Frontal cortex (tissue), 4 donors: ENCODE measurements around the gene PAPPA. TPM values are rescaled to one million over a fixed set of nuclear protein-coding genes. Genes with fewer than 3 reads are reported as not detected.

ENCODE experiments used
- DNase-seq, 2 donors: peaks; one replicate each; pipeline ENCODE4 v3.0.0; 2012; ENCODE audit warnings: low spot score in 2 of 2
- FAIRE-seq: peaks from 2 replicates; lab custom pipeline; 2012; peaks lifted over from hg19 to GRCh38; lab: Jason Lieb, UNC
- total RNA-seq: library from RNA; depleted of rRNA; stranded (reverse); fragments of >200 nt; gene quantifications from one replicate; pipeline ENCODE4 v1.2.3, GENCODE V29; 2014
- donor health status: control.
- donor health status: control.
- donor health status: control.

The PAPPA gene
- under 0.01 TPM for total RNA-seq

DNA sequence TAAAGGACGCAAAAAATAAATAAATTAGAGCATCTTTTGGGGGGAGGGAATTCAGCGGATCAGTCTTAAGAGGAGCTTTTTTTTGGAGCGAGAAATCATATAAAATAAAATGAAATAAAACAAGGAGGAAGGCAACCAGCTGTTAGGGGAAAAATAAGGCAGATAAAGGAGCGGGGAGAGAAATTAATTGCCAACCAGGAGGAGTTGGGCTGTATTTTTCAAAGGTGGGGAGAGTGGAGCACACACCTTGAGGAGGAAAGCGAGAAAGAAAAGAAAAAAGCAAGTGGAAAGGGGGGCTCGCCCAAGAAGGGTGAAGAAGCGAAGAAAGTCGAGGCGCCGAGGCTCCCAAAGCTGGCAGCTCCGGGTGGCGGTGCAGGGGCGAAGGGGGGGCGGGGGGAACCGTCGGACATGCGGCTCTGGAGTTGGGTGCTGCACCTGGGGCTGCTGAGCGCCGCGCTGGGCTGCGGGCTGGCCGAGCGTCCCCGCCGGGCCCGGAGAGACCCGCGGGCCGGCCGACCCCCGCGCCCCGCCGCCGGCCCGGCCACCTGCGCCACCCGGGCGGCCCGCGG is at the start of gene PAPPA:
PAPPA (plus strand) TSS at position 27 of the 569 bp plus-strand sequence; CDS start at position 409, 382 bp downstream.
- DNase-seq (no peak), FAIRE-seq (no peak)

DNA sequence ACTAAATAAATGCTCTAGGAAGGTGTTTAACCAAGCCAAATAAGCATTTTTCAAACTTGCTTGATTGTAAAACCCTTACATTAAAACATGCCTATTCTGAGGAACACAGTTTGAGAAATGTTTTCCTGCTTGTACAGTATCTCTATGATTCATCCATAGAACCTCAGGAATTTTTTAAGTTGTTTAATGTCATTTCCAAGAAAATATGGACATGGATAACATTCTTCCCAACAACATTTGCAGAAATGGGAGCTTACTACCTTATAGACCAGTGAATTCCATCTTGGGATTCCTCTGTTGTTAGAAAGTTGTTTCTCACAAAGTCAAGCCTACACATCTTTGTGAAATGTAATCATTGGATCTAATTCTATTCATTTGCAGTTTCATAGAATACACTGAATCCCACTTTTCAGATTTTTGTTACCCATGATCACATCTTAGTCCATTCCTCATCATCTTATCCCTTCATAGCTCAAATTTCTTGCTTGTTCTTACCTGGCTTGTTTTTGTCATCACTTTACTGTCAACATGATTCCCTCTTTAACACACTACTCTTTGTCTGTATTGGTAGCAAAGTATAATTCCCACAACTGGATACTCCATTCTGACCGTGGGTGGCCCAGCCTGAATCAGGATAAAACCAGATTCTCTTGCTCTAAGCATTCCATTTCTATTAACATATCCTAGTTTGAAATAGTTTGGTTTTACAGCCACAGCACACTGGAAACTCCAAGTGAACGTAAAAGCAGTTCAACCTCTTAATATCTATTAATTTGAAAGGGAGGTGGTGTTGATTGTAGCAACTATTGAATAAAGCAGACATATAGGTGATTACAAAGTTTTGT is 49.4 kb upstream of the PAPPA start:
- DNase-seq (no peak), FAIRE-seq (no peak)

- no peak for DNase-seq
- FAIRE-seq: no peak
Observed at GRCh38 chr9:116112236-116112635, 41.4 kb upstream of the PAPPA start.

- DNase-seq (no peak), FAIRE-seq (no peak)
Observed at GRCh38 chr9:116115761-116116353, 37.7 kb upstream of the PAPPA start.

- FAIRE-seq (no peak), DNase-seq (no peak)
Observed at GRCh38 chr9:116116393-116116792, 37.2 kb upstream of the PAPPA start.

DNA sequence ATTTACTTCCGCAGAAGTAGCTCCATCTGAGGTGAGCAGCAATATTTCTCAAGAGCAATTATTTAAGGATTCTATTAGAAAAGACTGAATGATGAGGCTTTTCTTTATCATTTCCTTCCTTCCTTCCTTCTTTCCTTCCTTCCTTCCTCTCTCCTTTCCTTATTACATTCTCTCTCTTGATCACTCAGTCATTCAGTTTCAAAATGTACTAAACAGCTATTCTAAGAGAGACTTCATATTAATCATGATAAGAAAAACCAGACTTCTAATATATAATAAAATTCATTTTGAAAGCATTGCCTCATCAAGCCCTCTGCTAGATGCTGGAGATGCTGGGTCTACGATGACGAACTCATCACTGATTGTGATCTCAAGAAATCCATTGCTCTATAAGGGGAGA is 30.4 kb upstream of the PAPPA start:
- FAIRE-seq (no peak), DNase-seq (no peak)

GRCh38 chr9:116124472-116125040 is 29.0 kb upstream of the PAPPA start:
- DNase-seq: no peak
- FAIRE-seq: no peak

DNA sequence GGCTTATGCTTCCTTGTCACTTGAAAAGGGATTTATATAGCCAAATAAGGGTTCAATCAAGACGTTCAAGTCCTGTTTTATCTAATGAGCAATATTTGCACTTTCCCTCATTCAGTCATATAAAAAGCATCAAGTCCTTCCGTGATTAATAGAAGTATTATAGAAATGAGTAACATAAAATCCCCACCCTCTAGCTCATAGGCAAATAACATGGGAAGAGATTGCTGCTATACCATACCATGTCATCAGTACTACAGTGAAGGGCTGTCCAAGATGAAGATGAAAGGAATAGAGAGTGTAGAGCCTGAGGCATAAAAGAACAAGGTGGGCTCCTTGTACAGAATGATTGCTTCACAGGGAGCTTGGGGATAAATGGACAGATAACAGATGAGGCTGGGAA is 20.4 kb upstream of the PAPPA start:
- no peak for FAIRE-seq
- DNase-seq: no peak

- FAIRE-seq (no peak), DNase-seq (no peak)
Observed at GRCh38 chr9:116134975-116135374, 18.6 kb upstream of the PAPPA start.

GRCh38 chr9:116137010-116137409 is 16.6 kb upstream of the PAPPA start:
- no peak for FAIRE-seq
- no peak for DNase-seq

GRCh38 chr9:116137581-116137980 is 16.0 kb upstream of the PAPPA start:
- DNase-seq (no peak), FAIRE-seq (no peak)

- DNase-seq (no peak), FAIRE-seq (no peak)
Observed at GRCh38 chr9:116141864-116142561, 11.6 kb upstream of the PAPPA start.

DNA sequence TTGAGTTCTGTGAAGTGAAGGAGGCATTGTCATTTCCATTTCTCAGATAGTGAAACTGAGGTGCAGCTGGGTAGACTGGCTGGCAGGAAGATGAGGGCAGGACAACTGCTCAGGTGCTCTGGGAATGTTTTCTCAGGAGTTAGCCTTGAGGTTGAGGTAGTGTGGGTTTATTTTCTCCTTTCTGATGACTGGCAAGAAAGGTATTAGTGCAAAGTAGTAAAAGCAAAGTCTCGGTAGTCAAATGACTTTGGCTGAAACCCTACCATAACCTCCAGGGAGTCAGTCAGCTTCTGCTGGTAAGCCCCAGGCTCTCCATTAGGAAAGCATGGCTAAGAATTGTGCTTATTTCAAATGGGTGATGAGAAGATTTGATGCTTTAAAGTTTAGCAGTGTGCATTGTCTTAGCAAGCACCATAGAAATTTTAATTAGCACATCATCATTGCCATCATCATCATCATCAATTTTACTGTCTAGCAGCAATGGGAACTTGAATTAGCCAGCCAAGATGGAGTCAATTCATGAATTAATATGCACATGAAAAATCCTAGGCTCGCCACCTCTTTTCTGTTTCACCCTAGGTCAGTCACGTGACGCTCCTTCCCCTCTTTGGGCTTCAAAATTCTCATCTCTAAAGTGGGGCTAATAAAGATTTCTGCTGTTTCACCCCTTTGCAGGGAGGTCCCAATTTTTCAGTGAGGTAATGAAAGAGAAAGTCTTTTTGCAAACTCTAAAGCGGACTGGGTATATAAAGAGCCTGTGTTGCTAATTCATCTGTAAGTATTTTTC is 10.7 kb upstream of the PAPPA start:
- DNase-seq: no peak
- FAIRE-seq: no peak

- DNase-seq: no peak
- no peak for FAIRE-seq
Observed at GRCh38 chr9:116144038-116144437, 9.6 kb upstream of the PAPPA start.

DNA sequence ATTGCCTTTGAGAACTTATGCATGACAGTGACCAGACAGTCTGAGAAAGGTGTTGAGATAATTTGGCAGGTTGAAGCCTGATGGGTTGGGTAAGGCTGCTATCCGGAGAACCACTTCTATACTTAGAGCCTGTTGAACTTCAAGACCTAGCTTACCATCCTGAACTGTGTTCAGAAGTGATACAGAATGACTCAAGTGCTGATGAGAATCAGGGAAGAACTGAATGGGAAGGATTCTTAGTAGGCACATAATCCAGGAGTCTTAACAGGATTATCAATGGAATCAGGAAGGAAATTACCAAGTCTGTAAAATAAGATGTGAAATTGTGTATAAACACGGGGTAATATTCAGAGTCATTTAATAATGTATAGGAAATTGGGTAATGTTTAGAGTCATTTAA is 9.0 kb upstream of the PAPPA start:
- FAIRE-seq: no peak
- DNase-seq: no peak

GRCh38 chr9:116145036-116145435 is 8.6 kb upstream of the PAPPA start:
- DNase-seq: no peak
- FAIRE-seq: no peak

- FAIRE-seq (no peak), DNase-seq (no peak)
Observed at GRCh38 chr9:116147821-116148220, 5.8 kb upstream of the PAPPA start.

DNA sequence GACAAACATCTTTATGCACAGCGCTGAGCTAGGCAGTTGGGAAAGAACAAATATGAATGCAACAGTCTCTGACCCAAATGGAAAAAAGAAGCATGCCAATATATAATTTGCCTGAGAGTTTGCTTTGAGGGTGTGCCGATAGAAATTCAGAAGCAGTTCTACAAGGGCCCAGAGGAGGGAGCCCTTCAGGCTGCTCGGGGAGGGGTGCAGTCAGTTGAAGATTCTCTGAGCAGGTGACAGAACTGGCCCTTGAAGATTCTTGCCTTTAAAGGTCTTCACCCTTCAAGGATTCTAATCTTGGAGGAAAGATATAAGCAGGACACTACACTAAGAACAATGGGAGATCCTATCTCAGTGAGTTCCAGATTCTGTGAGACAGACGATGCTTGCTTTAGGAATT is 3.7 kb upstream of the PAPPA start:
- FAIRE-seq (no peak), DNase-seq (no peak)

- FAIRE-seq: no peak
Observed at GRCh38 chr9:116151199-116151598, 2.4 kb upstream of the PAPPA start.

GRCh38 chr9:116151966-116152381 is 1.6 kb upstream of the PAPPA start:
- no peak for DNase-seq
- FAIRE-seq: no peak

More at GRCh38 chr9:116151199-116151598, 2.4 kb upstream of the PAPPA start:
- DNase-seq: no peak
